IMR-90 (cell line): ENCODE results near the gene CRACR2B. TPM values are rescaled to one million over a fixed set of nuclear protein-coding genes. Genes with fewer than 3 reads are reported as not detected.

Experiments
- ATAC-seq: fragments of 200-7000 bp; cut with Tn5 transposase; 2 replicates; pipeline ENCODE4 v1.9.1; 2020; ENCODE audit warnings: low read depth, mild to moderate bottlenecking, moderate library complexity
- BruUV-seq: library from RNA; stranded (reverse); fragments of 400-500 nt; replicated peaks from 2 replicates; lab custom pipeline; 2021; lab: Mats Ljungman, UMichigan
- CTCF ChIA-PET: fragments of 300-600 bp; formaldehyde crosslinking; extraction: SDS; loops from one replicate; lab custom pipeline; 2021; ENCODE audit warnings: antibody characterized with exemption; lab: Yijun Ruan, JAX
- POLR2A ChIA-PET: fragments of 300-600 bp; sonication (Branson Sonifier 250); formaldehyde crosslinking; loops from one replicate; lab custom pipeline; 2022; ENCODE audit warnings: antibody characterized with exemption; ENCODE audit not compliant: unreplicated experiment; lab: Charles Lee
- DNase-seq: peaks from one replicate; pipeline ENCODE4 v3.0.0; 2013
- H2AFZ ChIP-seq: replicated peaks from 2 replicates; pipeline ENCODE3; 2013; ENCODE audit warnings: low read length, mild to moderate bottlenecking; ENCODE audit not compliant: poor library complexity
- H2AK5ac ChIP-seq: 2 replicates; pipeline ENCODE4 v1.6.1; 2013; ENCODE audit warnings: low read depth, low read length, inconsistent platforms
- H2AK9ac ChIP-seq: replicated peaks from 2 replicates; pipeline ENCODE3; 2013; ENCODE audit warnings: mild to moderate bottlenecking, low read depth, low read length, moderate library complexity; ENCODE audit not compliant: poor library complexity
- H2BK120ac ChIP-seq: 2 replicates; pipeline ENCODE4 v1.6.1; 2013; ENCODE audit warnings: low read depth, low read length, inconsistent platforms
- H2BK15ac ChIP-seq: 3 replicates; pipeline ENCODE4 v1.6.1; 2013; ENCODE audit warnings: low read depth, low read length, inconsistent platforms
- H2BK20ac ChIP-seq: 2 replicates; pipeline ENCODE4 v1.6.1; 2013; ENCODE audit warnings: low read depth, mild to moderate bottlenecking, inconsistent platforms, low read length, moderate library complexity
- H2BK5ac ChIP-seq: 2 replicates; pipeline ENCODE4 v1.6.1; 2013; ENCODE audit warnings: mild to moderate bottlenecking, low read depth, low read length, inconsistent platforms; ENCODE audit not compliant: poor library complexity, severe bottlenecking
- H3K14ac ChIP-seq: replicated peaks from 2 replicates; pipeline ENCODE4 v1.6.1; 2013; ENCODE audit warnings: low read depth, low read length, inconsistent platforms
- H3K18ac ChIP-seq: 2 replicates; pipeline ENCODE4 v1.6.1; 2013; ENCODE audit warnings: low read depth, low read length, control low read depth
- H3K23ac ChIP-seq: 2 replicates; pipeline ENCODE4 v1.6.1; 2013; ENCODE audit warnings: low read depth, low read length, inconsistent platforms
- H3K27ac ChIP-seq: 2 replicates; pipeline ENCODE4 v1.5.1; 2013; ENCODE audit warnings: mild to moderate bottlenecking, control low read depth, low read length; ENCODE audit not compliant: insufficient read depth
- H3K27me3 ChIP-seq: 2 replicates; pipeline ENCODE4 v1.6.1; 2013; ENCODE audit warnings: low read length; ENCODE audit not compliant: control insufficient read depth, insufficient read depth
- H3K36me3 ChIP-seq: 2 replicates; pipeline ENCODE4 v1.6.1; 2013; ENCODE audit warnings: low read length, mixed read lengths; ENCODE audit not compliant: control insufficient read depth, insufficient read depth
- H3K4ac ChIP-seq: 2 replicates; pipeline ENCODE4 v1.6.1; 2013; ENCODE audit warnings: low read depth, low read length, inconsistent platforms
- H3K4me1 ChIP-seq: 2 replicates; pipeline ENCODE4 v1.6.1; 2013; ENCODE audit warnings: low read length, mixed read lengths; ENCODE audit not compliant: control insufficient read depth, insufficient read depth
- H3K4me2 ChIP-seq: 2 replicates; pipeline ENCODE4 v1.6.1; 2013; ENCODE audit warnings: low read depth, mild to moderate bottlenecking, control low read depth, low read length, moderate library complexity
- H3K4me3 ChIP-seq: 2 replicates; pipeline ENCODE4 v1.5.1; 2013; ENCODE audit warnings: low read depth, mild to moderate bottlenecking, control low read depth, low read length, moderate library complexity; ENCODE audit not compliant: insufficient read depth
- H3K56ac ChIP-seq: 2 replicates; pipeline ENCODE4 v1.6.1; 2013; ENCODE audit warnings: low read length, inconsistent platforms; ENCODE audit not compliant: insufficient read depth; ENCODE audit errors: extremely low read depth
- H3K79me1 ChIP-seq, 2 experiments: 2 replicates each; pipeline ENCODE4 v1.6.1; 2013; ENCODE audit warnings: low read length in 2 of 2, inconsistent platforms in 1 of 2, low read depth in 1 of 2
- H3K9ac ChIP-seq: 2 replicates; pipeline ENCODE4 v1.6.1; 2013; ENCODE audit warnings: low read depth, low read length, control low read depth
- H3K9me1 ChIP-seq: 2 replicates; pipeline ENCODE4 v1.6.1; 2013; ENCODE audit warnings: low read length, inconsistent platforms; ENCODE audit not compliant: insufficient read depth
- H3K9me3 ChIP-seq: 2 replicates; pipeline ENCODE4 v1.6.1; 2013; ENCODE audit warnings: low read length; ENCODE audit not compliant: control insufficient read depth, insufficient read depth
- H4K20me1 ChIP-seq: 2 replicates; pipeline ENCODE4 v1.6.1; 2013; ENCODE audit warnings: low read length, inconsistent platforms; ENCODE audit not compliant: insufficient read depth
- H4K5ac ChIP-seq: 2 replicates; pipeline ENCODE4 v1.6.1; 2013; ENCODE audit warnings: mild to moderate bottlenecking, low read depth, low read length, control low read depth
- H4K8ac ChIP-seq, 2 experiments: 2 replicates each; pipeline ENCODE4 v1.6.1; 2013; ENCODE audit warnings: low read depth in 2 of 2, low read length in 2 of 2, control low read depth in 1 of 2, inconsistent platforms in 1 of 2
- H4K91ac ChIP-seq: 2 replicates; pipeline ENCODE4 v1.6.1; 2013; ENCODE audit warnings: low read depth, low read length, inconsistent platforms; ENCODE audit not compliant: insufficient read depth
- BHLHE40 ChIP-seq: fragments of 150-350 bp; IDR thresholded peaks from 2 replicates; pipeline ENCODE4 v1.6.1; 2016; ENCODE audit warnings: mild to moderate bottlenecking, low read depth, low read length
- CEBPB ChIP-seq: IDR thresholded peaks from 2 replicates; pipeline ENCODE4 v1.6.1; 2012; ENCODE audit warnings: low read depth, low read length, improper control_type of control experiment
- CHD1 ChIP-seq: IDR thresholded peaks from 2 replicates; pipeline ENCODE4 v1.6.1; 2012; ENCODE audit warnings: low read depth, low read length, improper control_type of control experiment
- ELK1 ChIP-seq: fragments of 150-350 bp; IDR thresholded peaks from 2 replicates; pipeline ENCODE4 v1.6.1; 2016; ENCODE audit warnings: low read depth, mild to moderate bottlenecking, low read length, moderate library complexity, borderline replicate concordance
- FOS ChIP-seq: fragments of 150-350 bp; IDR thresholded peaks from 2 replicates; pipeline ENCODE4 v1.6.1; 2016; ENCODE audit warnings: low read depth, low read length
- MAFK ChIP-seq: IDR thresholded peaks from 2 replicates; pipeline ENCODE4 v1.6.1; 2012; ENCODE audit warnings: low read depth, low read length, improper control_type of control experiment
- MAZ ChIP-seq: IDR thresholded peaks from 2 replicates; pipeline ENCODE4 v1.6.1; 2012; ENCODE audit warnings: low read depth, mild to moderate bottlenecking, low read length, improper control_type of control experiment, moderate library complexity, borderline replicate concordance
- MXI1 ChIP-seq: IDR thresholded peaks from 2 replicates; pipeline ENCODE4 v1.6.1; 2012; ENCODE audit warnings: low read depth, mild to moderate bottlenecking, low read length, moderate library complexity, borderline replicate concordance
- NFE2L2 ChIP-seq: fragments of 150-350 bp; IDR thresholded peaks from 2 replicates; pipeline ENCODE4 v1.6.1; 2016; ENCODE audit warnings: low read depth, mild to moderate bottlenecking, low read length
- POLR2A ChIP-seq: IDR thresholded peaks from 2 replicates; pipeline ENCODE4 v1.6.1; 2012; ENCODE audit warnings: mild to moderate bottlenecking, low read depth, low read length
- RAD21 ChIP-seq: IDR thresholded peaks from 2 replicates; pipeline ENCODE4 v1.6.1; 2012; ENCODE audit warnings: low read length, improper control_type of control experiment
- RFX5 ChIP-seq: IDR thresholded peaks from 2 replicates; pipeline ENCODE4 v1.8.0; 2012; ENCODE audit warnings: low read depth, mild to moderate bottlenecking, low read length, moderate library complexity
- USF2 ChIP-seq: fragments of 150-350 bp; IDR thresholded peaks from 2 replicates; pipeline ENCODE4 v1.6.1; 2017; ENCODE audit warnings: mild to moderate bottlenecking, antibody characterized with exemption, low read length, low read depth
- WGBS, 2 experiments: methylation state at CpG; one replicate each; pipeline versions ENCODE4 v1.1.5 to v1.1.7; 2013; ENCODE audit warnings: missing lambda C conversion rate in 2 of 2; ENCODE audit not compliant: insufficient read length in 1 of 2; ENCODE audit errors: extremely low coverage in 2 of 2; 5-methylcytosine and 5-hydroxymethylcytosine counted together
- dilution Hi-C: fragments of 300-500 bp; cut with HindIII; formaldehyde crosslinking; loops from one replicate; pipeline ENCODE4 v1.14.3; 2018; ENCODE audit warnings: low sequenced_read_pairs; ENCODE audit not compliant: unreplicated experiment
- in situ Hi-C: fragments of 300-500 bp; cut with MboI; formaldehyde crosslinking; loops from 3 replicates; pipeline ENCODE4 v1.14.3; 2019; ENCODE audit warnings: low sequenced_read_pairs, inconsistent platforms, mixed read lengths
- intact Hi-C: fragments of 100-400 bp; cut with micrococcal nuclease; formaldehyde crosslinking; loops from 2 replicates; pipeline ENCODE4 v1.10.0; 2022
- polyA plus RNA-seq, 3 experiments: library from polyadenylated mRNA; depleted of rRNA; stranded (reverse); fragments of >200 nt; gene quantifications; 2 replicates each; pipeline ENCODE4 v1.2.3, GENCODE V29; 2012; ENCODE audit warnings: low replicate concordance in 1 of 3
- total RNA-seq: library from RNA; depleted of rRNA; stranded (reverse); fragments of >200 nt; gene quantifications from 2 replicates; pipeline ENCODE4 v1.2.3, GENCODE V29; 2012

The CRACR2B gene
- total and polyA plus RNA-seq, 2 of the 4 experiments (the other 2 are of a cell fraction): 0.54 to 2.5 TPM

GRCh38 chr11:790721-791564, 36.8 kb upstream of the CRACR2B start (continued):
- TF ChIP-seq FOS: no peak

- peaks cover 0 to 27% of the 10 kb centered on the region in 2 experiments; a peak in 3 of 4 replicates for H3K79me1 ChIP-seq
- CTCF ChIA-PET: no interaction called here
- peaks cover 6% of the 10 kb centered on the region; the same call in 1 of the 2 replicates for H3K9me1 ChIP-seq
- intact Hi-C loops (no loop called here), in situ Hi-C loops (no loop called here), dilution Hi-C loops (no loop called here)
- ATAC-seq: no peak
- no peak for DNase-seq
- H3K56ac ChIP-seq: no peak overlapping the region
- no peak overlapping the region for H4K91ac ChIP-seq
- no peak overlapping the region for H2AK5ac ChIP-seq
- H3K4me2 ChIP-seq: no peak overlapping the region
- no peak overlapping the region for H2AFZ ChIP-seq
- peaks cover 23% of the 10 kb centered on the region; the same call in 1 of the 2 replicates for H3K36me3 ChIP-seq
- H2BK120ac ChIP-seq: no peak overlapping the region
- H2AK9ac ChIP-seq: no peak overlapping the region
- no peak overlapping the region for H3K27ac ChIP-seq
- BruUV-seq: no TSS peak
- no peak overlapping the region for H4K5ac ChIP-seq
- POLR2A ChIA-PET: interaction anchor here (0.6 kb wide), 1 partner anchor 88 kb away, joined by 3 read pairs; no protein-coding TSS in a partner anchor
- H3K9me3 ChIP-seq: no peaks in the 10 kb centered on the region
- H4K20me1 ChIP-seq: peaks cover 7% of the 10 kb centered on the region
- TF ChIP-seq ELK1 (no peak), CEBPB (no peak), MXI1 (no peak), NFE2L2 (no peak), RAD21 (no peak), CHD1 (no peak), RFX5 (no peak), BHLHE40 (no peak), MAZ (no peak), USF2 (no peak), FOS (no peak), POLR2A (no peak), MAFK (no peak)
- H3K9ac ChIP-seq: no peak overlapping the region
- no peaks in the 10 kb centered on the region for H3K27me3 ChIP-seq
- no peak overlapping the region for H3K18ac ChIP-seq
- H3K4me1 ChIP-seq: peaks cover 12% of the 10 kb centered on the region
- no peak overlapping the region for H2BK20ac ChIP-seq
- H3K14ac ChIP-seq: no peak overlapping the region
- no peak overlapping the region for H3K23ac ChIP-seq
- no peak overlapping the region for H3K4ac ChIP-seq
- H4K8ac ChIP-seq: no peak overlapping the region
- 95% methylated on average over 7 of the region's 49 CpGs; no CpG with 5 or more reads in 1 of the 2 experiments for WGBS, 2 experiments
- H2BK15ac ChIP-seq: no peak overlapping the region
- H2BK5ac ChIP-seq: no peak overlapping the region
- no peak overlapping the region for H3K4me3 ChIP-seq
Measured at GRCh38 chr11:791658-792534, 35.8 kb upstream of the CRACR2B start.
